GM15510 (cell line): Measurements from ENCODE around the gene PCYT2.

Experiments used
- POLR2A ChIP-seq: IDR thresholded peaks from 3 replicates; pipeline ENCODE4 v1.6.1; 2011; ENCODE audit warnings: borderline replicate concordance; ENCODE audit not compliant: insufficient read length; ENCODE audit errors: extremely low read depth

Gene PCYT2

GRCh38 chr17:81911277-81911961, at the start of gene PCYT2:
Gene PCYT2, minus strand, starts transcription at chr17:81911399. Its CDS starts 44 bp downstream, at chr17:81911355.
- TF ChIP-seq POLR2A = peak; percentile 59

- TF ChIP-seq POLR2A = no peak
Measured at GRCh38 chr17:81960130-81960958, 49.1 kb upstream of the PCYT2 start.

DNA sequence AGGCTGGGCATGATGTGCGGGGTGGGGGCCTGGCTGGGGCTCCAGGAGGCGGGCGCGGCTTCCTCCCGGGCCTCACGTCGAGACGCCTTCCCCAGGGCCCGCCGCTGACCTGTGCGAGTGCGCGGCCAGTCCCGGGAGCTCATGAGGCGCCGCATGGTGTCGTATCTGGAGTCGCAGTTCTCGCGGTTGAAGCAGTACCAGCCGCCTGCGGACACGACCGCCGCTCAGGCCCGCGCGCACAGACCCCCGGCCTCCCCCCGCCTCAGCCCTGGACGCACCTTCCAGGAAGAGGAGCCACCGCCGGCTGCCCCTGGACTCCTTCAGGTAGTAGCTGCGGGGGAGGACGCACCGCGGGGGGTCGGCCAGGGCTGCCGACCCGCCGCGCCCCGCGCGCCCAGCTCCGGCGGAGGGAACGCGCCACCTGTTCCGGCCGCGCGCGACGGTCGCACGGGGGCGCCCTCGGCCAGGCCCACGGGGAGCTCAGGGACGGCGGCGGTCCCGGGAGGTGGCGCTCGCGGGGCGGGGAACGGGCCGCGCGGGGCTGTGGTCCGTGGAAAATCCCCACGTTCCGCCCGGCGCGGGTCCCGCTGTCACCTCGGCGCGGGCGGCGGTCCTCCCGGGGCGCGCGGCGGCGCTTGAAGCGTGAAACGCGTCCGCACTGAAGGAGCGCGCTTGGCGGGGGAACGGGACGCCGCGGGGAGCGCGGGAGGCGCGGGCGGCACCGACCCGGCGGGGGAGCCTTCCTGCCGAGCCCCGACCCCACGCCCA, 48.3 kb upstream of the PCYT2 start:
- TF ChIP-seq POLR2A = no peak

DNA sequence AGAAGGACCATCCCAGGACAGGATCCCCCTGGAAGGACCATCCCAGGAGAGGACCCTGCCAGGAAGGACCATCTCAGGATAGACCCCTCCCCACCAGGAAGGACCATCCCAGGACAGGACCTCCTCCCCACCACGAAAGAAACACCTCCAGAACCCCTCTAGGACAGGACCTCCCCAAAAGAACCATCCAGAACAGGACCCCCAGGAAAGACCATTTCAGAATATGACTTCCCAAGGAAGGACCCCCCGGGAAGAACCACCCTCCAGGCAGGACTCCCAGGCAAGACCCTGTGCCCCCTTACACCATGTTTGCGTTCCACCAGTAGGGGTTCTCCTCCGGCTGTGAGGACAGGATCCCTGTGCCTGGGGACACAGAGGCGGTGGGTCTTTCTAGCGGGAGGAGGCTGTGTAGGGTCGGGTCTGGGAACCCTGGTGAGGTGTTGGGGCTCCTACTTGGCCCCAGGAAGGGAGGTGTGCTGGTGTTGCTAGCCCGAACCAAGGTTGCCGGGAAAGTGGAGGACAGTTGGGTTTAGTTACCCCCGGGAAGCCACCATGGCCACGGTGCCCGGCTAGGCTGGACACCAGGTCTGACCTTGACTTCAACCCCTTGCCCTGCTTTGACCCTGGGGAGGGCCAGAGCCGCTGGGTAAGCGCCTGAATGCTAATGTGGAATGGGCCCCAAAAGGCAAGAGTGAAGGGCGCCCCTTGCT, 47.6 kb upstream of the PCYT2 start:
- TF ChIP-seq POLR2A = no peak

DNA sequence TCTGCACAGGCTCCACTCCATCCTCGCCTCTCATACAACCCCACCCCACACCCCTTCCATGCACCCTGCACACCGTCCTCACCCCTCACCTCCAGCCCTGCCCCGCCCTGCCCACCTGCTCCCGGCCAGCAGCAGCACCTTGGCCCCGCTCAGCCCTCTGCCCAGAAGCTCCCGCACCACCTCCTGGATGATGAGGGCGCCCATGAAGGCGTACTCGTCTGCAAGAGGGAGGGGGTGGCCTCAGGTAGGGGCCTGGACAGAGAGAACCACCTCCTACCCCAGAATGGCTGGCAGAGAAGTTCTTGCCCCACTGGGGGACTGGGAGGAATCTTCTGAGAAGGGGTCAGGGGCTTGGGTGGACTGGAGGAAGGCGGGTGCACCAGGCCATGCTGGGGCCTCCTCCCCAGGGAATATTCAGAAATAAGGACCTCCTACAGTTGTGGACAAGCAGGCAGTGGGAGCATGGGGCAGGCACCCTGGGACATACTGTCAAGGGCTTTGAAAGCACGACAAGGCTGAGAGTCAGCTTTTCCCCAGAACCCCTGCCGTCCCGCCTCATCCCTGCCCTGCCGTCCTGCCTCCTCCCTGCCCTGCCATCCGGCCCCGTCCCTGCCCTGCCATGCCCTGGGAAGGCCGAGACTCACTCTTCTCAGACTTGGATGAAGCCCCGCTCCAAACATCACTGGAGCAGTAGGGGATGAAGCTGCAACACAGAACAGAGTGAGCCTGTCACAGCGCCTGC, 46.7 kb upstream of the PCYT2 start:
- TF ChIP-seq POLR2A = no peak

- TF ChIP-seq POLR2A = no peak
Measured at GRCh38 chr17:81956607-81957589, 45.7 kb upstream of the PCYT2 start.

DNA sequence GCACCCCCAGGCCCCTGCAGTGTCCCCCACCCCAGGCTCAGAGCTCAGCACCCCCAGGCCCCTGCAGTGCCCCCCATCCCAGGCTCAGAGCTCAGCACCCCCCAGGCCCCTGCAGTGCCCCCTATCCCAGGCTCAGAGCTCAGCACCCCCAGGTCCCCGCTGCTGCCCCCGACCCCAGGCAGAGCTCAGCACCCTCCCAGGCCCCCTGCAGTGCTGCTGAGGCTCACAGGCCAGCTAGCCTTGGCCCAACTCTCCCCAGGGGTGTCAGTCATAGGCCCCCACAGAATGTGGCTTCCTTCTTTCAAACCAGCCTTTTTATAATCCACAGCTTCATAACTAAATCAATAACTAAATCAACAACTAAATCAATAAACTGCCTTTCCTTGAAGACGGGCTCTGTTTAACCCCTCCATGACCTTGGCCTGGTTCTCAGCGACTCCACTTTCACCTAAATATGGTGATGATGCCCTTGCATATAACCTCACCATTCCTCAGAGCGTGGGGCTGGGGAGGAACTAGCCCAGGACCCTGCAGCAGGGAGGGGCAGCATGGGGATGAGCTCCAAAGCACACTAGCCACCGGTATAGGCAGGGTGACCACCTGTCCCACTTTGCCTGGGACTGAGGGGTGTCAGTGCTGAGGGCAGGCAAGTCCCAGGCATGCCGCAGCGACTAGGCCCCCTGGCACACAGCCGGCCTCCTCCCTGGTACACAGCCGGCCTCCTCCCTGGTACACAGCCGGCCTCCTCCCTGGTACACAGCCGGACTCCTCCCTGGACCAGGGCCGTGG, 44.8 kb upstream of the PCYT2 start:
- TF ChIP-seq POLR2A = no peak

GRCh38 chr17:81955058-81955681, 44.0 kb upstream of the PCYT2 start:
- no peak for TF ChIP-seq POLR2A

GRCh38 chr17:81954131-81955057, 43.2 kb upstream of the PCYT2 start:
- TF ChIP-seq POLR2A = no peak

DNA sequence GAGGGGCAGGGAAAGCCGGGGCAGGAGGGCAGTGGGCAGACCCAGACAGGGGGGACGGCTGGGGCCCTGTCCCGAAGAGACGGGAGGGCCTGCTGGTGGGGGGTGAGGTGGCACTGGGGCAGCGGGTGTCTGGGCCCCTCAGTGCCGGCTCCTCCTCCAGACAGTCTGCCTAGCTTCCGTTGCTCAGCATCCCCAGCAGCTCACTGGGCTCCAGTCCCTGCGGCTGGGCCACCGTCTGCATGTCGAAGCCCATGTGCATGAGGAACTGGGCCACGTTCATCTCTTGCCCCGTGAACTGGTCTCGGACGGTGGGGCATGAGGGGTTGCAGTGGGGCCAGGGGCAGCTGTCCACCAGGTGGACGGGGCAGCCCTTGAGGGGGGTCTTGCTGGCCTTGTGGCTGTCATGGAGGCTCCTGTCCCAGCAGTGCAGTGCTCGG, 41.6 kb upstream of the PCYT2 start:
- no peak for TF ChIP-seq POLR2A
